ENCODE measurements around the gene SCN11A. TPM values are rescaled to one million over a fixed set of nuclear protein-coding genes. Genes with fewer than 3 reads are reported as not detected.

The SCN11A gene
- total RNA-seq, 4 donors from 2014 or later = 0.10 to 0.64 (median 0.21) TPM

DNA sequence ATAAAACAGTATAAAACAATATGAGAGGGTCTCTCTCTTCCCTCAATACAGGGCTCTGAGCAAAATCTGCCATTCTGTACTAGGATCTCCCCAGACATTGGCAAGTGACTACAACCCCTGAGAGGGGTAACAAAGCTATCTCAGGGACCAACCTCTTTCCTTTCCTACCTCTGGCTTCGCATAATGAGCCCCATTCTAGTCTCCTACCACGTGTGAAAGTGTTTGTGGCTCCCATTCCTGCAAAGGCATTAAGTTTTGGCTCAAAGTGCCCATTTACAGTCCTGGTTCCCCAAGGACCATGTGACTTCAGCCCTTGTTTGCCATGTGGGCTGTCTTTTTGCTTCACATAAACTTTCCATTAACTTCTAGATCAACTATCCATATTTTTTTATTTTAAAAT lies 46.4 kb downstream of the SCN11A start:
- 49% methylated on average over 2 of the region's 2 CpGs for WGBS
- Histone ChIP-seq H3K9me3 (no peaks in the 10 kb centered on the region), H3K27ac (no peak overlapping the region), H3K4me1 (no peaks in the 10 kb centered on the region), H3K36me3 (no peaks in the 10 kb centered on the region), H3K27me3 (no peaks in the 10 kb centered on the region), H3K4me3 (no peak overlapping the region)
- no peak for DNase-seq (ENCODE audit: low spot score in 2 of 2)
- TF ChIP-seq POLR2A (IDR thresholded peaks at IDR 0.05) (no peak), EP300 (IDR thresholded peaks at IDR 0.05) (no peak), POLR2AphosphoS5 (IDR thresholded peaks at IDR 0.05) (no peak)
- TF ChIP-seq, protein P1, sequence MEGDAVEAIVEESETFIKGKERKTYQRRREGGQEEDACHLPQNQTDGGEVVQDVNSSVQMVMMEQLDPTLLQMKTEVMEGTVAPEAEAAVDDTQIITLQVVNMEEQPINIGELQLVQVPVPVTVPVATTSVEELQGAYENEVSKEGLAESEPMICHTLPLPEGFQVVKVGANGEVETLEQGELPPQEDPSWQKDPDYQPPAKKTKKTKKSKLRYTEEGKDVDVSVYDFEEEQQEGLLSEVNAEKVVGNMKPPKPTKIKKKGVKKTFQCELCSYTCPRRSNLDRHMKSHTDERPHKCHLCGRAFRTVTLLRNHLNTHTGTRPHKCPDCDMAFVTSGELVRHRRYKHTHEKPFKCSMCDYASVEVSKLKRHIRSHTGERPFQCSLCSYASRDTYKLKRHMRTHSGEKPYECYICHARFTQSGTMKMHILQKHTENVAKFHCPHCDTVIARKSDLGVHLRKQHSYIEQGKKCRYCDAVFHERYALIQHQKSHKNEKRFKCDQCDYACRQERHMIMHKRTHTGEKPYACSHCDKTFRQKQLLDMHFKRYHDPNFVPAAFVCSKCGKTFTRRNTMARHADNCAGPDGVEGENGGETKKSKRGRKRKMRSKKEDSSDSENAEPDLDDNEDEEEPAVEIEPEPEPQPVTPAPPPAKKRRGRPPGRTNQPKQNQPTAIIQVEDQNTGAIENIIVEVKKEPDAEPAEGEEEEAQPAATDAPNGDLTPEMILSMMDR (IDR thresholded peaks at IDR 0.05) = no peak

Other genes with a start within 250 kb of the SCN11A start
- gene SCN10A, start 235.7 kb downstream of the SCN11A start, total RNA-seq = not detected
- 10 to 100 TPM; 18.3 to 49.3 (median 25.2) TPM for gene WDR48, start 72 bp upstream of the SCN11A start, total RNA-seq
- 100 to 1,000 TPM in 1 of 4 donors, 10 to 100 TPM in 3; 51.3 to 101 (median 73.8) TPM for gene GORASP1, start 55.7 kb upstream of the SCN11A start, total RNA-seq
- gene TTC21A, start 55.7 kb upstream of the SCN11A start, total RNA-seq = 10 to 100 TPM in 1 of 4 donors, 1 to 10 TPM in 3; 1.2 to 11.0 (median 4.7) TPM
- 100 to 1,000 TPM in 2 of 4 donors, 10 to 100 TPM in 2; 69.1 to 234 (median 156) TPM for gene CSRNP1, start 101.6 kb upstream of the SCN11A start, total RNA-seq
- not detected for gene XIRP1, start 140.7 kb upstream of the SCN11A start, total RNA-seq
- gene CX3CR1, start 228.1 kb upstream of the SCN11A start, total RNA-seq = 1 to 10 TPM in 2 of 4 donors, under 1 TPM in 2; 0.60 to 1.4 (median 1.1) TPM

Data from suprapubic skin (tissue), 4 donors.